Urothelium cell line (cell line): ENCODE data around the gene F2RL3.
A peak's percentile ranks its signal among the peaks of the same experiment; 100 is the strongest.
"Not testable (repeated sequence)": the region's sequence is repeated elsewhere in the genome, so short reads cannot be mapped to it uniquely, and the experiment has no call there.

Experiments used
- DNase-seq: peaks from one replicate; pipeline ENCODE4 v3.0.0; 2011; ENCODE audit warnings: low spot score, mixed read lengths
- FAIRE-seq: peaks from 2 replicates; lab custom pipeline; 2011; peaks lifted over from hg19 to GRCh38; lab: Jason Lieb, UNC

Gene F2RL3

DNA sequence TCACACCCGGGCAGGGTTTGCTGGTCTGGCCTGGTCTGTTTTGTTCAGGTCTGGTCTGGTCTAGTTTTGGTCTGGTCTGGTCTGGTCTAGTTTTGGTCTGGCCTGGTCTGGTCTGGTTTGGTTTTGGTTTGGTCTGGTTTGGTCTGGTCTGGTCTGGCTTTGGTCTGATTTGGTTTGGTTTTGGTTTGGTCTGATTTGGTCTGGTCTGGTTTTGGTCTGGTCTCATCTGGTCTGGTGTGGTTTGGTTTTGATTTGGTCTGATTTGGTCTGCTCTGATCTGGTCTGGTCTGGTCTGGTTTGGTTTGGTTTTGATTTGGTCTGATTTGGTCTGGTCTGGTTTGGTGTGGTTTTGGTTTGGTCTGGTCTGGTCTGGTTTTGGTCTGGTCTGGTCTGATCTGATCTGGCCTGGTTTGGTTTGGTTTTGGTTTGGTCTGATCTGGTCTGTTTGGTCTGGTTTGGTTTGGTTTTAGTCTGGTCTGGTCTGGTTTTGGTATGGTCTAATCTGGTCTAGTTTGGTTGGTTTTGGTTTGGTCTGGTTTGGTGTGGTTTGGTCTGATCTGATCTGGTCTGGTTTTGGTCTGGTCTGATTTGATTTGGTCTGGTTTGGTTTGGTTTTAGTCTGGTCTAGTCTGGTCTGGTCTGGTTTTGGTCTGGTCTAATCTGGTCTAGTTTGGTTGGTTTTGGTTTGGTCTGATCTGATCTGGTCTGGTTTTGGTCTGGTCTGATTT, 14.4 kb upstream of the F2RL3 start:
- DNase-seq (no peak), FAIRE-seq (no peak)

DNA sequence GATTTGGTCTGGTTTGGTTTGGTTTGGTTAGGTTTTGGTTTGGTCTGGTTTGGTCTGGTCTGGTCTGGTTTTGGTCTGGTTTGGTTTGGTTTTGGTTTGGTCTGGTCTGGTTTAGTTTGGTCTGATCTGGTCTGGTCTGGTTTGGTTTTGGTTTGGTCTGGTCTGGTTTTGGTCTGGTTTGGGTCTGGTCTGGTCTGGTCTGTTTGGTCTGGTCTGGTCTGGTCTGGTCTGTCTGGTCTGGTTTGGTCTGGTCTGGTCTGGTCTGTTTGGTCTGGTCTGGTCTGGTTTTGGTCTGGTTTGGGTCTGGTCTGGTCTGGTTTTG, 13.9 kb upstream of the F2RL3 start:
- peak; percentile 23 for FAIRE-seq

DNA sequence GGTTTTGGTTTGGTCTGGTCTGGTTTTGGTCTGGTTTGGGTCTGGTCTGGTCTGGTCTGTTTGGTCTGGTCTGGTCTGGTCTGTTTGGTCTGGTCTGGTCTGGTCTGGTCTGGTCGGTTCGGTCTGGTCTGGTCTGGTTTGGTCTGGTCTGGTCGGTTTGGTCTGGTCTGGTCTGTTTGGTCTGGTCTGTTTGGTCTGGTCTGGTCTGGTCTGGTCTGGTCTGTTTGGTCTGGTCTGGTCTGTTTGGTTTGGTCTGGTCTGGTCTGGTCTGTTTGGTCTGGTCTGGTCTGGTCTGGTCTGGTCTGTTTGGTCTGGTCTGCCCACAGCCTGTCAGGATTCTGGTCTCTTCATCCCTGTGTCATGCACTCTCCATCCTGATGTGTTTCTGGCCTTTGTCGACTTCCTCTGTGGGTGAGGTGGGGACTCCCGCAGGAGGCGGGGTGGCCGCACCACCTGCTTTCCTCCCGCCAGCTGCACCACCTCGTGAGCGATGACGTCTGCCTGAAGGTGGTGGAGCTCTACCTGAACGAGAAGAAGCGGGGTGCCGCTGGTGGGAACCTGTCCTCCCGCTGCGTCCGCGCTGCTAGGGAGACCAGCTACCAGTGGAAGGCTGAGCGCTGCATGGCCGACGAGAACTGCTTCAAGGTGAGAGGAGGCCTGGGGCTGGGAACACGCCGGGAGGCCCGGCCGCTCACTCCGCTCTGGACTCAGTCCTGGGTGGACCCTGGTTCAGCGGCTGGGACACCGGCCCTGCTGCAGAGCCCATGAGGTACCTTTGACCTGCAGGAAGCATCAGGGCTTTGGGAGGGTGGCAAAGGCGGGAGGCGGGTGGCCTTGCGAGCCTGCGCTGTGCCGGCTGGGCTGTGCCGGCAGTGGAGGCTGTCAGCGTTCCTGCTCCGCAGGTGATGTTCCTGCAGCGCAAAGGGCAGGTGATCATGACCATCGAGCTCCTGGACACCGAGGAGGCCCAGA, 12.9 kb upstream of the F2RL3 start:
- no peak for DNase-seq
- no peak for FAIRE-seq

More for the DNA sequence above, 13.9 kb upstream of the F2RL3 start:
- DNase-seq: not testable (repeated sequence)

DNA sequence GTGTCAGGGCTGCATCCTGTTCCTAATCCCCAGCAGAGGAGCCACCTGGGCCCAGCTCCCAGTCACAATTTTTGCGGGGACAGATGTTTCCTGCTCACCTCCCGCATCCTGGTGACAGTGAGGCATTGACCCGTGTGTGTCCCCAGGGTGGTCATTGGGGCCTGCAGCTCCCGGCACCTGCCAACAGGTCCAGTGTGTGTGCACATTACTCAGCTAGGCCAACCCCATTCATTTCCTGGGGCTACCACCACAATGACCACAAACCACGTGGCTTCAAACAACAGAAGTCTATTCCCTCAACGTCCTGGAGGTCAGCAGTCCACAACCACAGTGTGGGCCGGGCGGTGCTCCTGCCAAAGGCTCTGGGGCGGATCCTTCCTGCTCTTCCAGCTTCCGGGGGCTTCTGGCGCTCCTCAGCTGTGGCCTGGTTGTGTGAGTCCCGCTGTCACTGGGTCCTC, 11.9 kb upstream of the F2RL3 start:
- DNase-seq (no peak), FAIRE-seq (no peak)

DNA sequence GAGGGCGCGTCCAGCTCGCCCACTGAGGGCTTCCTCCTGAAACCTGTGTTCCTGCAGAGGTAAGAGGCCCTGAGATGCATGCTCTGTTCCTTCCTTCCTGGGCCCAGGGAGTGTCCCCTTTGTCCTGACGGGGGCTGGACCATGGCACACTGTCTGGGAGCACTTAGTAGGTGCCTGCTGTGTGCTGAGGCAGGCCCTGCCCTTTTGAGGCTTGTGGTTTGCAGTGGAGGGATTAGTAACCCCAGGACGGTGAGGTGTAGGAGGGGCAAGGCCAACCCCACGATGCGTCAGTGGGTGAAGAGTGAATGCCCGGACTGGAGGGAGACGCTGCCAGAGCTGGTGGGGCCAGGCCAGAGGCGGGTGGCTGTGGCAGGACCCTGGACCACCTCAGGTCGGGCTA, 11.2 kb upstream of the F2RL3 start:
- DNase-seq (no peak), FAIRE-seq (no peak)

DNA sequence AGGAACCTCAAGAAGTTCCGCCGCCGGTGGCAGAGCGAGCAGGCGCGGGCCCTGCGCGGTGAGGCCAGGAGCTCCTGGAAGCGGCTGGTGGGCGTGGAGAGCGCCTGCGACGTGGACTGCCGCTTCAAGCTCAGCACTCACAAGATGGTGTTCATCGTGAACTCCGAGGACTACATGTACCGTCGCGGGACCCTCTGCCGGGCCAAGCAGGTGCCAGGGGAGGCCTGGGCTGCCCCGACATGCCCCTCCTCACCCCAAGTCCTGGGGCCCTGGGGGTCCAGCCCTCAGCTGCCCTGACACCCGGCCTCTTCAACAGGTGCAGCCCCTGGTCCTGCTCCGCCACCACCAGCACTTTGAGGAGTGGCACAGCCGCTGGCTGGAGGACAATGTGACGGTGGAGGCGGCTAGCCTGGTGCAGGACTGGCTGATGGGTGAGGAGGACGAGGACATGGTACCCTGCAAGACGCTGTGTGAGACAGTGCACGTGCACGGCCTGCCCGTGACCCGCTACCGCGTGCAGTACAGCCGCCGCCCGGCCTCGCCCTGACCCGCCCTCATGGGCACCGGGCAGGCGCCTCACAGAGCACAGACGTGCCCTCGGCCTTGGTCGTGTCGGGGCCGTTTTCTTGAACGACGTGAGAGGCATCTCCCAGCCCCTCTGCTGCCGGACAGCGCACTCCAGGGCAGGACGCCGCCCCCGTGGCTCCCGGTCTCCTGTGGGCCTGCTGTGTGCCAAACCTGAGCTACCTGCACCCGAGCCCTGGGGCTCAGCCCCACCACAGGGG, 10.4 kb upstream of the F2RL3 start:
- FAIRE-seq (no peak), DNase-seq (no peak)

DNA sequence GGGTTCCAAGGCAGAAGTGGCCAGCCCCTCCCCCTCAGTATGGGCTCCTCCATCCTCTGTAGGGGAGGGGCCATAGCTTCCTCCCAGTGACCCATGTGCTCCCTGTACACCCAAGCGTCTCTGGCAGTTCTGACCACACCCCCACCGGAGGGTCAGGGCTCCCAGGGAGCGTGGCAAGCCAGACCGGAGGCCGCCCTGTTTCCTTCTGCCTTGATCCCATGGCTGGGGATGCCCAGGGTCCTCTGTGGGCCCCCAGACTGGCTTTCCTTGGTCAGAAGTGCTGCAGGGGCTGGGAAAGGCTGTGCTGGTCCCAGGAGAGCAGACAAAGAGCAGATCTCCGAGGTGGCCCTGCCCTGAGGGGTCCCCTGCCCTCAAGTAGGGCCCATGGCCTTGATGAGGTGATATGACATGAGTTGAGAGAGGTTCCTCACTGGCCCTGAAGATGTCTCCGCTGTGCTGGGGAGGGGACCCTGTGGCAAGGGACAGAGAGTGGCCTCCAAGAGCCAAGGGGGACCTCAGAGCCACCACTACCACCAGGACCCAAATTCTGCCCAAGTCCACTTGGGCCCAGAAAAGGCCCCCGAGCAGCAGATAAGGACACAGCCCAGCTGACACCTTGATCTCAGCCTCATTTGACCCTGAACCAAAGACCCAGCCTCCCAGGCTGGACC, 7.8 kb upstream of the F2RL3 start:
- no peak for FAIRE-seq

DNA sequence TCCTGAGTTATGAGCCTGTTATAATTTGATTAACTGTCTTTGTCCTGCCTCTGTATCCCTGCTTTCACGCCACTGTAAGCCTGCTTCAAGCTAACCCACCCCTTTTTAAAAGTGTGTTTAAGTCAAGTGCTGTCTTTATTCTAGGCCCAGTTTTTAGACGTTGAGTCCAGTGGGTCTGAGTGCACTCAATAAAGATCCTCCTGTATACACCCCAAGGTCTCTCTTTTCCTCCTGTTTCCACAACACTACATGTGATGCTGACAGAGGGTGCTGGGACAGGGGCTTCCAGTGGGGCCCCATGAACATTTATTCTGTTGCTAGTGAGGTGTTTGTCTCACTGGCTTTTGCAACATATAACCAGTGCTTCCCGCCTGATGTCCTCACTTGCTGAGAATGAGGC, 6.7 kb upstream of the F2RL3 start:
- no peak for DNase-seq
- FAIRE-seq: no peak

More for the DNA sequence above, 7.8 kb upstream of the F2RL3 start:
- no peak for DNase-seq

DNA sequence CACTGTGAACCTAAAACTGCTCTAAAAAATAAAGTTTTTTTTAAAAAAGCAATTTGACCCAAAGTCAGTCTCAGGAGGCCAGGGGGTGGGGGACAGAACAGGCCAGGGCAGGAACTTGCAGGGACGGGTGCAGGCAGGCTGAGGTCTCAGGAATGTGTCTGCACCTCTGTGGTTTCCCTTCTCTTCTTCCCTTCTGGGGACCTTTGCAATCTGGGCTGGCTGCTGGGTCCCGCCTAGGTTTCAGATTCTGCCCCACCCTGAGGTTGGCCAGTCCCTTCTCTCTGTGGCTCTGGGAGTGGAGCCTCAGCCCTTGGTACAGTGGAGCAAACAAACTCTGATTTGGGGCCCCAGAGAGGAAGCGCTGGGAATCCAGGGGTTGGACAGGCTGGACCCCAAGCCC, 5.3 kb upstream of the F2RL3 start:
- DNase-seq (no peak), FAIRE-seq (no peak)

DNA sequence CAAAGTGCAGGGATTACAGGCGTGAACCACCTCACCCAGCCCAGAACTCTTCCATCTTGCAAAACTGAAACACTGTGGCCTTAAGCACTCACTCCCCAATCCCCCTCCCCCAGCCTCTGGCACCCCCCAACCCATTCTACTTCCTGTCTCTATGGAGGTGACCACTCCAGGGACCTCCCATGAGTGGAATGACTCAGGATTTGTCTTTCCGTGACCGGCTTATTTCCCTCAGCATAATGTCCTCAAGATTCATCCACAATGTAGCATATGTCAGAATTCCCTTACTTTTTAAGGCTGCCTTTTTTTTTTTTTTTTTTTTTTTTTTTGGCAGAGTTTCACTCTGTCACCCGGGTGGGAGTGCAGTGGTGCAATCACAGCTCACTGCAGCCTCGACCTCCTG, 3.6 kb upstream of the F2RL3 start:
- FAIRE-seq (no peak), DNase-seq (no peak)

DNA sequence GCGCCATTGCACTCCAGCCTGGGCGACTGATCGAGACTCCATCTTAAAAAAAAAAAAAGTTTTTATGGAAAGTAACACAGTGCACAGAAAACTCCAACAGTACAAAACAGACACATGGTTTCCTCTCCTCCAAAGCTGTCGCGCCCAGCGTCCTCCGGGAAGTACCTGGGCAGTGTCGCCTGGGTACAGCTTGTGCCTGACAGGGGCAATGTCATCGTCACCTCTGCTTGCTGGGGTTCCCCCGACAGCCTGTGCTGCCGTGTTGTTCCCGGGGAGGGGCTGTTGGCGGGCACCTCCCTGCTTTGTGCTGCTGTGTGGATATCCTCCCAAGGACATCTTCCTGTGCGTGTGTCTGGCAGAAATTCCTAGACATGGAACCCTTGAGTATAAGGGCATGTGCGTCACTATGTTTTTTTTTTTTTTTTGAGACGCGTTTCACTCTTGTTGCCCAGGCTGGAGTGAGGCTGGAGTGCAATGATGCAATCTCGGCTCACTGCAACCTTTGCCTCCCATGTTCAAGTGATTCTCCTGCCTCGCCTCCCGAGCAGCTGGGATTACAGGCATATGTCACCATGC, 2.4 kb upstream of the F2RL3 start:
- DNase-seq (no peak), FAIRE-seq (no peak)

DNA sequence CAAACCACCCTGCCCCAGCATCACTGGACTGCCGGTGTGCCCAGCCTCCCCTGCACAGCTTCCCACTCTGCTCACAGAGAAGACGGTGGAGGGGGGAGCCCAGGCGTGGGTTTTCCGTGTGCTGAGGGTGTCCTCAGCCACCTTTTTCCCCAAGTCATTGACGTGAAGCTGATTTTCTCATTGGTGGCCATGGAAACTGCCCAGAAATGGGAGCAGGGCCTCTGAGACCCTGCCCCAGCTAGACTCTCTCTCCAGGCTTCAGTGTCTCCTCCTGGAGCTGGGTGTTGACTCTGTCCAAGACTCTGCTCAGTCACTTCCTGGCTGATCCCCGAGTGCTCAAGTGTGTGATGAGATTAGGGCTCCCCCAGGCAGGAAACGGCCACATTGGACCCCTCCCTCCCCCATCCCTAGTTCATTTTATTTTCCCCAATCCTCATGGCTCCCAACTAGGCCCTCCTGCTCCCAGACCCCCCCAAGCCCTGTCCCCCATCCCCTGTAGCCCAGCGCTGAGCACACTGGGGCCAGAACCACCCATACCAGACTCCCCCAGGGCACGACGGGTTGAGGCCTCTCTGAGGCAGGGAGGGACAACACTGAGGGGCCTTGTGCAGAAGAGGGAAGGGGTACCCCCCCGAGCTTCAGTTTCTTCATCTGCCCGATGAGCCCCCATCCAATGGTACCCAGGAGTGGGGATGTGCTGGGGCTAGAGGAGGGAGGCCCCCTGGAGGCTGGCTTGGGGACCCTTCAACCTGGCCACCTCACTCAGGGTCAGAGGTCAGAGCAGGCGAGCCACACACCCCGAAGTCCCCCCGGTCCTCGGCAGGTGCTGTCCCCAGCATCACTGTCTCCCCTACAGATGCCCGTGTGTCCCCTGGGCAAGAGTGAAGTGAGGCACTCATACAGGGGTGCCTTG, 1.2 kb upstream of the F2RL3 start:
- DNase-seq (no peak), FAIRE-seq (no peak)

DNA sequence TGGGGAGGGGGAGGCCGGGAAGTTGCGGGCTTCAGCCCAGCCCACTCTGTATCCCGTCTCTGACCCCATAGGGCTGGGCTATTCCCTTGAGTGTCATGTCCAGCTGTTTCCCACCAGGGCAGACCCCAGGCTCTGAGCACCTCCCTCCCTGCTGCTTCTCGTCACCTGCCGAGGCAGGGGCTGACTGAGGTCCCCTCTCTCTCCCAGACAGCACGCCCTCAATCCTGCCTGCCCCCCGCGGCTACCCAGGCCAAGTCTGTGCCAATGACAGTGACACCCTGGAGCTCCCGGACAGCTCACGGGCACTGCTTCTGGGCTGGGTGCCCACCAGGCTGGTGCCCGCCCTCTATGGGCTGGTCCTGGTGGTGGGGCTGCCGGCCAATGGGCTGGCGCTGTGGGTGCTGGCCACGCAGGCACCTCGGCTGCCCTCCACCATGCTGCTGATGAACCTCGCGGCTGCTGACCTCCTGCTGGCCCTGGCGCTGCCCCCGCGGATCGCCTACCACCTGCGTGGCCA, 625 bp downstream of the F2RL3 start:
- no peak for FAIRE-seq
- no peak for DNase-seq

DNA sequence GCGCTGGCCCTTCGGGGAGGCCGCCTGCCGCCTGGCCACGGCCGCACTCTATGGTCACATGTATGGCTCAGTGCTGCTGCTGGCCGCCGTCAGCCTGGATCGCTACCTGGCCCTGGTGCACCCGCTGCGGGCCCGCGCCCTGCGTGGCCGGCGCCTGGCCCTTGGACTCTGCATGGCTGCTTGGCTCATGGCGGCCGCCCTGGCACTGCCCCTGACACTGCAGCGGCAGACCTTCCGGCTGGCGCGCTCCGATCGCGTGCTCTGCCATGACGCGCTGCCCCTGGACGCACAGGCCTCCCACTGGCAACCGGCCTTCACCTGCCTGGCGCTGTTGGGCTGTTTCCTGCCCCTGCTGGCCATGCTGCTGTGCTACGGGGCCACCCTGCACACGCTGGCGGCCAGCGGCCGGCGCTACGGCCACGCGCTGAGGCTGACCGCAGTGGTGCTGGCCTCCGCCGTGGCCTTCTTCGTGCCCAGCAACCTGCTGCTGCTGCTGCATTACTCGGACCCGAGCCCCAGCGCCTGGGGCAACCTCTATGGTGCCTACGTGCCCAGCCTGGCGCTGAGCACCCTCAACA, 1.2 kb downstream of the F2RL3 start:
- FAIRE-seq (no peak), DNase-seq (no peak)

DNA sequence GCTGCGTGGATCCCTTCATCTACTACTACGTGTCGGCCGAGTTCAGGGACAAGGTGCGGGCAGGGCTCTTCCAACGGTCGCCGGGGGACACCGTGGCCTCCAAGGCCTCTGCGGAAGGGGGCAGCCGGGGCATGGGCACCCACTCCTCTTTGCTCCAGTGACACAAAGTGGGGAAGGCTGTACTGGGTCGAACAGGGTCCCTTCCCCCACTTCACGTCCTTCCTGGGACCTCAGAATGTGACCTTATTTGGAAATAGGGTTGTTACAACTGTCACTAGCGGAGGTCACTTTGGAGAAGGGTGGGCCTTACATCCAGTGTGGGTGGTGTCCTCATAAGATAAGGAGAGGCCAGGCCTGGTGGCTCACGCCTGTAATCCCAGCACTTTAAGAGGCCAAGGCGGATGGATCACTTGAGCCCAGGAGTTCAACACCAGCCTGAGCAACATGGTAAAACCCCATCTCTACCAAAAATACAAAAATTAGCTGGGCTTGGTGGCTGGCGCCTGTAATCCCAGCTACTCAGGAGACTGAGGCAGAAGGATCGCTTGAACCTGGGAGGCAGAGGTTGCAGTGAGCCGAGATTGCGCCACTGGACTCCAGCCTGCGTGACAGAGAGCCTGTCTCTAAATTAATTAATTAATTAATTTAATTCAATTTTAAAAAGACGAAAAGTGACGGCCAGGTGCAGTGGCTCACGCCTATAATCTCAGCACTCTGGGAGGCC, 1.8 kb downstream of the F2RL3 start:
- FAIRE-seq (no peak), DNase-seq (no peak)

DNA sequence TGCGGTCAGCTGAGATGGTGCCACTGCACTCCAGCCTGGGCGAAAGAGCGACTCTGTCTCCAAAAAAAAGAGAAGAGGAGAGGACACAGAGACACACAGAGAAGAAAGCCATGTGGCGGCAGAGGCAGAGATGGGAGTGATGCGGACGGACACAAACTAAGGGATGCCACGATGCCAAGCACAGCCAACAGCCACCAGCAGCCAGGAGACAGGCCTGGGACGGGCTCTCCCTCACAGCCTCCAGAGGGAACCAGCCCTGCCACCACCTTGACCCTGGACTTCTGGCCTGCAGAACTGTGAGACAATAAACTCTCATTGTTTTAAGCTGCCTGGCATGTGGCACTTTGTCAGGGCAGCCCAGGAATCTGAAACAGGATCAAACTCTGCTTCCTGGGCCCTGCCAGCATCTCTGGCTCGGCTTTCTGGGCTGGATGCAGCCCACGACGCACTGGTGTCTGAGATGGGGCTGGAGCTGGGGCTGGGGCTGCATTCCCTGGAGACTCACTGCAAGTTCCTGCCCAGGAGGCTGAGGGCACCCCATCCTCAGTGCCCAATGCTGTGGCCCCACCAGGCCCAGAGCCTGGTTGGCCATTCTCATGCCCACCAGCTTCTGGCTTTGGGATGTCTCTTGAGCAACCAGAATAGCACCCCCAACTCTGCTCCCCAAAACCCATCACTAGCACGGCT, 3.0 kb downstream of the F2RL3 start:
- DNase-seq: no peak
- FAIRE-seq: no peak

DNA sequence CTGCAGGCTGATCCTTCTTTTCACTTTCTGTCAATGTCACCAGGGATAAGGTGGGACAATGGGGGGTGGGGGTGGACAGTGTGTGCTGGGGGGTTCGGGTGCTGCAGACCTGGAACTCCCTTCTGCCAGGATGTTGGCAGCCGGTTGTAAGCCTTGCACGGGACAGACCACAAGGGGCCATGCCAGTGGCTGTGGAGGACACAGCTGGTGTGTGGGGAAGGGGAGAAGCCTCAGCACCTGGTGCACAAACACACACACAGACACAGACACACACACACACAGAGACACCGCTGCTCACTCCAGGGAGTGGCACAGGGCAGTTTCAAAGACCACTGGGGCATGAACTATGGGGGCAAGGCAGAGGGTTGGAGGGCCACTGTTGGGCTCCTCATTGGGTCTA, 3.6 kb downstream of the F2RL3 start:
- DNase-seq (no peak), FAIRE-seq (no peak)
